Lower lobe of right lung (tissue), 2 donors: Measurements from ENCODE around the gene THRA. TPM values are rescaled to one million over a fixed set of nuclear protein-coding genes. Genes with fewer than 3 reads are reported as not detected.

Experiments
- ATAC-seq, 2 donors: fragments of 200-7000 bp; cut with Tn5 transposase; one replicate each; pipeline ENCODE4 v1.9.1; 2020 to 2022; ENCODE audit warnings: mild to moderate bottlenecking in 2 of 2, moderate library complexity in 2 of 2
- DNase-seq: peaks from one replicate; pipeline ENCODE4 v3.0.0-alpha.2; 2020
- H3K27ac ChIP-seq: fragments of 200-600 bp; one replicate; pipeline ENCODE4 v1.8.0; 2022
- H3K27me3 ChIP-seq: fragments of 200-600 bp; one replicate; pipeline ENCODE4 v1.8.0; 2022; ENCODE audit warnings: low read depth
- H3K36me3 ChIP-seq: fragments of 200-600 bp; one replicate; pipeline ENCODE4 v1.8.0; 2022; ENCODE audit warnings: mild to moderate bottlenecking
- H3K4me1 ChIP-seq: fragments of 200-600 bp; one replicate; pipeline ENCODE4 v1.8.0; 2022
- H3K4me3 ChIP-seq: fragments of 200-600 bp; one replicate; pipeline ENCODE4 v1.8.0; 2022; ENCODE audit warnings: mild to moderate bottlenecking
- H3K9me3 ChIP-seq: fragments of 200-600 bp; one replicate; pipeline ENCODE4 v1.8.0; 2022
- intact Hi-C: fragments of 100-400 bp; cut with DNase I; formaldehyde crosslinking; loops from one replicate; pipeline ENCODE4 v1.11.0; 2022
- total RNA-seq: library from RNA; stranded (reverse); fragmentation: NEBNext Ultra II Directional; extraction: Animal tissue kit (Norgen Biotek cat#: 25700); gene quantifications from one replicate; pipeline ENCODE4 v1.2.1, GENCODE V29; 2021
- TF ChIP-seq, protein P1 (sequence below): fragments of 200-600 bp; IDR thresholded peaks from one replicate; pipeline ENCODE4 v1.8.0; 2022; ENCODE audit warnings: antibody characterized with exemption, mild to moderate bottlenecking
- donor health status: DM: no; HTN: yes; CAD: no; lungs with severe emphysema.

THRA gene
- total RNA-seq, 1 donor from 2014 or later, result 50.1 TPM

DNA sequence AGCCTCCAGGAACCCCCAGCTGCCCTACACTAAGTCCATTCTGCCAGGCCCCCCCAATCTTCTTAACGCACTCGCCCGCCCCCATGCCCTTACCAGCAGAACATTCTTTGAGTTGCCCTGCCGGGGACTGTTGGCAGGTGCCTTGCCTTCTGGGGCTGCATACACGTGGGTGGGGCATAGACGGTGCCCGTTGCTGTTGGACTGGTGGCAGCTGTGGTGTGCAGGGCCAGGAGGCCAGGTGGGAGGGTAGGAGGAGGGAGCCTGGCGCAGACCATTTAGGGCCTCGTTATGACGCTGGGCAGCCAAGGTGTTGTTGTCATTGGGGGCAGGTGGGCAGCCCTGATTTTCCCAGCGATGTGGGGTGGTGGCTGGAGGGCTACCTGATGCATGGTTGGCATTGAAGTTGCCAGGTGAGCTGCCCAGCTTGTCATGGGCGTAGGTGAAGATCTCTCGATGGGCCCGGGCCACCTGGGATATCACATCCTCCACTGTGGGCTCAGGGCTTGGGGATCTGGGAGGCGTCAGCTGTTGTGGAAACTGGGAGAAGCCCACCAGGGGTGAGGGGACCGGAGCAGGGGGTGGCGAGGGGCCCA is 32.7 kb downstream of the THRA start:
- H3K4me3 ChIP-seq, result peak overlapping the region; percentile 83
- H3K27me3 ChIP-seq, result no peaks in the 10 kb centered on the region
- H3K27ac ChIP-seq, result peak overlapping the region; percentile 95
- ATAC-seq, result no peak
- intact Hi-C loops, result no loop called here
- no peak for DNase-seq
- TF ChIP-seq, protein P1, sequence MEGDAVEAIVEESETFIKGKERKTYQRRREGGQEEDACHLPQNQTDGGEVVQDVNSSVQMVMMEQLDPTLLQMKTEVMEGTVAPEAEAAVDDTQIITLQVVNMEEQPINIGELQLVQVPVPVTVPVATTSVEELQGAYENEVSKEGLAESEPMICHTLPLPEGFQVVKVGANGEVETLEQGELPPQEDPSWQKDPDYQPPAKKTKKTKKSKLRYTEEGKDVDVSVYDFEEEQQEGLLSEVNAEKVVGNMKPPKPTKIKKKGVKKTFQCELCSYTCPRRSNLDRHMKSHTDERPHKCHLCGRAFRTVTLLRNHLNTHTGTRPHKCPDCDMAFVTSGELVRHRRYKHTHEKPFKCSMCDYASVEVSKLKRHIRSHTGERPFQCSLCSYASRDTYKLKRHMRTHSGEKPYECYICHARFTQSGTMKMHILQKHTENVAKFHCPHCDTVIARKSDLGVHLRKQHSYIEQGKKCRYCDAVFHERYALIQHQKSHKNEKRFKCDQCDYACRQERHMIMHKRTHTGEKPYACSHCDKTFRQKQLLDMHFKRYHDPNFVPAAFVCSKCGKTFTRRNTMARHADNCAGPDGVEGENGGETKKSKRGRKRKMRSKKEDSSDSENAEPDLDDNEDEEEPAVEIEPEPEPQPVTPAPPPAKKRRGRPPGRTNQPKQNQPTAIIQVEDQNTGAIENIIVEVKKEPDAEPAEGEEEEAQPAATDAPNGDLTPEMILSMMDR, result no peak
- H3K36me3 ChIP-seq, result peaks cover 58% of the 10 kb centered on the region
- no peaks in the 10 kb centered on the region for H3K9me3 ChIP-seq
- peaks cover 63% of the 10 kb centered on the region for H3K4me1 ChIP-seq

DNA sequence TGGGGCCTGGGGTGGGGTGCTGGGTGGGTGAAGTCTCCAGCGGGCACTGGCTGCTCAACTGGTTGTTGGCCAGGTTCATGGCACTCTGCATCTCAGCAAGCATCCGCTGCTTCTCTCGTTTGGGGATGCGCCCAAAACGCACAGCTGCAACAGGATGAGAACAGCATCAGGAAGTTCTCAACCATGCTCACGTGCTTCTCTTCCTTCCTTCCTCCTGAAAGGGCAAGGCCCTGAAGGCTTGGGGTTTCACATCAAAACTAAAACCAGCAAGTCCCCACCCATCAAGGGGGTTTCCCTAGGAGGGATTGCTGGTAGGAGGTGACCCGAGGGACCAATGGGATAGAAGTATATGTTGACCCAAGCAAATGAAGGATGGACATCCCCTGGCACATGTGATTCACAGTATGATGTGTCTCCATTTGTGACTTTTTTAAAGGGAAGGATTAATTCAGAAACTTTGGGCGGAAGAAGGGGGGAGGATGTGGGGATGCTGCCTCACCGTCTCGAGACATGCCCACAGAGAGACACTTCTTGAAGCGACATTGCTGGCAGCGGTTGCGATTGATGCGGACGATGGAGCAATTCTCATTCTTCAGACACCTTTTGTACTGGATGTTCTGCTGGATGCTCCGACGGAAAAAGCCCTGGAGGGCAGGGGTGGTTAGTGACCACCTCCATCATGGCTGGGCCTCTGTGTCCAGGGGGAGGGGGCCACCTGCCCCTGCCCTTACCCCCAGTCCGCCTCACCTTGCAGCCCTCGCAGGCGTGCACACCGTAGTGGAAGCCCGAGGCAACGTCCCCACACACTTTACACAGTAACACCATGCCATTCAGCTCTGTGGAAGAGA is 33.4 kb downstream of the THRA start:
- Histone ChIP-seq H3K9me3 (no peaks in the 10 kb centered on the region), H3K27ac (peak overlapping the region; percentile 95), H3K27me3 (no peaks in the 10 kb centered on the region), H3K4me3 (peak overlapping the region; percentile 83), H3K4me1 (peaks cover 67% of the 10 kb centered on the region), H3K36me3 (peaks cover 58% of the 10 kb centered on the region)
- TF ChIP-seq, protein P1, result no peak
- DNase-seq, result peak; percentile 62
- intact Hi-C loops, result no loop called here
- no peak for ATAC-seq

DNA sequence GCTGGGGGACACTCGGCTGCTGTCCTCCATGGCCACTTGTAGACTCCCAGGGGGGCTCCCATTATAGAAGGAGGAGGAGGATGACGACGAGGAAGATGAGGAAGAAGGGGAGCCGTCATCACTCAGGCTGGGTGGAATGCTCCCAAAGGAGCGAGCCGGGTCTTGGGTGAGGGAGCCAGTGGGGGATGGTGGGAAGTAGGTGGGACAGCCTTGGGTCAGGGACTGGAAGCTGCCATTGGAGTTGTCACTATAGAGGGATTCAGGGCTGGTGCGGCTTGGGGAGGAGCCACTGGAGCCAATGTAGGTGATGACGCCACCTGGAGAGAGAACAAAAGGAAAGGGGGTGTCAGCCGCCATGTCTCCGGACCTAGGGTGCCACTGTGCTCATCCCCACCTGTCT is 34.3 kb downstream of the THRA start:
- Histone ChIP-seq H3K27me3 (no peaks in the 10 kb centered on the region), H3K36me3 (peaks cover 55% of the 10 kb centered on the region), H3K4me1 (peaks cover 71% of the 10 kb centered on the region), H3K27ac (peak overlapping the region; percentile 95), H3K4me3 (peak overlapping the region; percentile 83), H3K9me3 (no peaks in the 10 kb centered on the region)
- no peak for DNase-seq
- intact Hi-C loops, result no loop called here
- TF ChIP-seq, protein P1, result no peak
- no peak for ATAC-seq

DNA sequence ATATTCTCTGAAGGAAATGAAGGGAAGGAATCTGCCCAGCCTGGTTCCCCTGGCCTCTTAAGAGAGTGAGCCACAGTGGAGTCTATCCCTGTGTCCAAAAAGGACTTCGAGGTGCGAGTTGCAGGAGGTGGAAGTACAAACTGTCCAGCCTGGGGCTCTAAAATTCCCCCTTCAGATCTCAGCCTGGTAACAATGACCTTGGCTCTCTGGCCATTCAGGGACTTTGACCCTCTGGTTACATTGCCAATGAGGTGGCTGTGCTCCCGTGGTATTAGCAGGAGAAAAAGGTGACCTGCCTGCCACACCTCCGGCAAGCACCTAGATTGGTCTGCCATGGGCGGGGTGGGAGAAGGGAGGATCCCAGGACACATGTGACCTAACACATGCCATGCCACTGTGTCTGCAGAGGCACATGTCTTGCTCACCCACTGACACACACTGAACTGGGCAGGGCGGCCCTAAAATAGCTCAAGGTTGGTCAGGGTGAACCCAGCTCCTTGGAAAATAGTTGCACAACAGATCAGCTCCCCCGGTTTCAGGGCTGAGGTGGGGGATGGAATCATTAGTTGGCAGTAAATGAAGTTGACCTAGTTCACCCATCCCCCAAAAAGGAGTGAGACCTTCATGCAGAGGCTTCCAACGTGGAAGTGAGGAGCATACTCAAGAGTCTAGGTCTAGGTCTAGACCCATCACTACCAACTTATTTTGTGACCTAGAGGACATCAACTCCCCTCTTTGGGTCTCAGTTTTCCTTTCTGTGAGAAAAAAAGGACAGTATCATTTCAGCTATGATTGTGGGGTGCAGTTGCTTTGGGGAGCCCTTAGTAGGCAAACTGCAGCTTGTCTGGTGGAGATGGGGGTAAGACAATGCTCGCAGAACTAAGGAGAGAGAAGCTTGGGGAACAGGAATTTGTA is 35.4 kb downstream of the THRA start:
- ATAC-seq, result no peak
- Histone ChIP-seq H3K27me3 (no peaks in the 10 kb centered on the region), H3K9me3 (no peaks in the 10 kb centered on the region), H3K4me1 (peaks cover 77% of the 10 kb centered on the region), H3K36me3 (peaks cover 46% of the 10 kb centered on the region), H3K27ac (peak overlapping the region; percentile 95), H3K4me3 (peak overlapping the region; percentile 83)
- peak; percentile 60 for DNase-seq
- intact Hi-C loops, result no loop called here
- TF ChIP-seq, protein P1, result no peak
